Measurements from ENCODE around the gene SIX5. TPM values are rescaled to one million over a fixed set of nuclear protein-coding genes. Genes with fewer than 3 reads are reported as not detected.

Gene SIX5
- total RNA-seq, 1 experiment from 2014 or later: 26.0 TPM

DNA sequence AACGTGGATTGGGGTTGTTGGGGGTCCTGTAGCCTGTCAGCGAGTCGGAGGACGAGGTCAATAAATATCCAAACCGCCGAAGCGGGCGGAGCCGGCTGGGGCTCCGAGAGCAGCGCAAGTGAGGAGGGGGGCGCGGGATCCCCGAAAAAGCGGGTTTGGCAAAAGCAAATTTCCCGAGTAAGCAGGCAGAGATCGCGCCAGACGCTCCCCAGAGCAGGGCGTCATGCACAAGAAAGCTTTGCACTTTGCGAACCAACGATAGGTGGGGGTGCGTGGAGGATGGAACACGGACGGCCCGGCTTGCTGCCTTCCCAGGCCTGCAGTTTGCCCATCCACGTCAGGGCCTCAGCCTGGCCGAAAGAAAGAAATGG, 754 bp upstream of the SIX5 start (continued):
- TF ChIP-seq ZBTB21 (CRISPR knock-in tag; IDR thresholded peaks at IDR 0.05; ENCODE audit: borderline replicate concordance) (0 out of 2 replicates have a peak, but pooled peaks have one; percentile 35), GRHL2 (CRISPR knock-in tag; IDR thresholded peaks at IDR 0.05; ENCODE audit: insufficient replicate concordance, severe bottlenecking) (no peak), NFATC4 (CRISPR knock-in tag; IDR thresholded peaks at IDR 0.05) (peak; percentile 30), FOXP1 (CRISPR knock-in tag; IDR thresholded peaks at IDR 0.05; ENCODE audit: borderline replicate concordance) (peak; percentile 3; the same call in 1 of the 2 replicates), ZNF121 (CRISPR knock-in tag; IDR thresholded peaks at IDR 0.05) (no peak), FOXK1 (CRISPR knock-in tag; IDR thresholded peaks at IDR 0.05) (no peak), IRF2 (CRISPR knock-in tag; IDR thresholded peaks at IDR 0.05; ENCODE audit: borderline replicate concordance, low read depth) (0 out of 2 replicates have a peak, but pooled peaks have one; percentile 32), FOXJ3 (CRISPR knock-in tag; IDR thresholded peaks at IDR 0.05; ENCODE audit: borderline replicate concordance) (no peak)
- TF ChIP-seq, protein P1, sequence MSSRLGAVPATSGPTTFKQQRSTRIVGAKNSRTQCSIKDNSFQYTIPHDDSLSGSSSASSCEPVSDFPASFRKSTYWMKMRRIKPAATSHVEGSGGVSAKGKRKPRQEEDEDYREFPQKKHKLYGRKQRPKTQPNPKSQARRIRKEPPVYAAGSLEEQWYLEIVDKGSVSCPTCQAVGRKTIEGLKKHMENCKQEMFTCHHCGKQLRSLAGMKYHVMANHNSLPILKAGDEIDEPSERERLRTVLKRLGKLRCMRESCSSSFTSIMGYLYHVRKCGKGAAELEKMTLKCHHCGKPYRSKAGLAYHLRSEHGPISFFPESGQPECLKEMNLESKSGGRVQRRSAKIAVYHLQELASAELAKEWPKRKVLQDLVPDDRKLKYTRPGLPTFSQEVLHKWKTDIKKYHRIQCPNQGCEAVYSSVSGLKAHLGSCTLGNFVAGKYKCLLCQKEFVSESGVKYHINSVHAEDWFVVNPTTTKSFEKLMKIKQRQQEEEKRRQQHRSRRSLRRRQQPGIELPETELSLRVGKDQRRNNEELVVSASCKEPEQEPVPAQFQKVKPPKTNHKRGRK (CRISPR knock-in tag; IDR thresholded peaks at IDR 0.05; ENCODE audit: borderline replicate concordance): 0 out of 2 replicates have a peak, but pooled peaks have one; percentile 68
- TF ChIP-seq, protein P2, sequence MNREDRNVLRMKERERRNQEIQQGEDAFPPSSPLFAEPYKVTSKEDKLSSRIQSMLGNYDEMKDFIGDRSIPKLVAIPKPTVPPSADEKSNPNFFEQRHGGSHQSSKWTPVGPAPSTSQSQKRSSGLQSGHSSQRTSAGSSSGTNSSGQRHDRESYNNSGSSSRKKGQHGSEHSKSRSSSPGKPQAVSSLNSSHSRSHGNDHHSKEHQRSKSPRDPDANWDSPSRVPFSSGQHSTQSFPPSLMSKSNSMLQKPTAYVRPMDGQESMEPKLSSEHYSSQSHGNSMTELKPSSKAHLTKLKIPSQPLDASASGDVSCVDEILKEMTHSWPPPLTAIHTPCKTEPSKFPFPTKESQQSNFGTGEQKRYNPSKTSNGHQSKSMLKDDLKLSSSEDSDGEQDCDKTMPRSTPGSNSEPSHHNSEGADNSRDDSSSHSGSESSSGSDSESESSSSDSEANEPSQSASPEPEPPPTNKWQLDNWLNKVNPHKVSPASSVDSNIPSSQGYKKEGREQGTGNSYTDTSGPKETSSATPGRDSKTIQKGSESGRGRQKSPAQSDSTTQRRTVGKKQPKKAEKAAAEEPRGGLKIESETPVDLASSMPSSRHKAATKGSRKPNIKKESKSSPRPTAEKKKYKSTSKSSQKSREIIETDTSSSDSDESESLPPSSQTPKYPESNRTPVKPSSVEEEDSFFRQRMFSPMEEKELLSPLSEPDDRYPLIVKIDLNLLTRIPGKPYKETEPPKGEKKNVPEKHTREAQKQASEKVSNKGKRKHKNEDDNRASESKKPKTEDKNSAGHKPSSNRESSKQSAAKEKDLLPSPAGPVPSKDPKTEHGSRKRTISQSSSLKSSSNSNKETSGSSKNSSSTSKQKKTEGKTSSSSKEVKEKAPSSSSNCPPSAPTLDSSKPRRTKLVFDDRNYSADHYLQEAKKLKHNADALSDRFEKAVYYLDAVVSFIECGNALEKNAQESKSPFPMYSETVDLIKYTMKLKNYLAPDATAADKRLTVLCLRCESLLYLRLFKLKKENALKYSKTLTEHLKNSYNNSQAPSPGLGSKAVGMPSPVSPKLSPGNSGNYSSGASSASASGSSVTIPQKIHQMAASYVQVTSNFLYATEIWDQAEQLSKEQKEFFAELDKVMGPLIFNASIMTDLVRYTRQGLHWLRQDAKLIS (CRISPR knock-in tag; IDR thresholded peaks at IDR 0.05; ENCODE audit: borderline replicate concordance): no peak

DNA sequence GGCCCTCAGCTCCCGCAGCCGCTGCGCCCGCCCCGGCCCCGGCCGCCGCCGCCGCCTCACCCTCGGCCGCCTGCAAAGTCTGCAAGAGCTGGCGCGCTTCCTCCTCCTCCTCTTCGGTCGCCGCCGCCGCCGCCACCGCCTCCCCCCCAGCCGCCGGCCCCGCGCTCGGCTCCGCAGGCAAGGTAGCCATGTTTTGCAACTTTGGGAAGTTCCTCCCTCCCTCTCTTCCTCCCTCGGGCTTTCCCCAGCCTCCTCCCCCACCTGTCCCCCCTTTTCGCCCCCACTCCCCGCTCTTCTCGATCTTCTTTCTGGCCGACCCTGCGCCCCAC, 433 bp downstream of the SIX5 start:
- ATAC-seq (no peak), DNase-seq (ENCODE audit: low spot score) (peak; percentile 61)
- Mint-ChIP-seq H3K27me3 (ENCODE audit: low read depth) (peaks cover 2% of the 10 kb centered on the region; the same call in 1 of the 2 replicates), H3K4me3 (peak overlapping the region; percentile 97), H3K4me1 (peaks cover 26% of the 10 kb centered on the region), H3K36me3 (no peaks in the 10 kb centered on the region), H3K9me3 (no peaks in the 10 kb centered on the region), H3K27ac (peak overlapping the region; percentile 100)
- ChIA-PET POLR2A (interaction anchor here (0.6 to 4.8 kb wide), 23 partner anchors 11 to 185 kb away, joined by 3 to 115 read pairs (median 7); partner anchors contain the start of genes DMPK, DMWD, FBXO46 and QPCTL), CTCF (interaction anchor here (0.6 to 5.6 kb wide), 21 partner anchors 9 to 998 kb away, joined by 3 to 175 read pairs (median 8); partner anchors contain the start of genes DMPK, FBXO46, FOXA3 and QPCTL)
- TF ChIP-seq NR2C2 (CRISPR knock-in tag; IDR thresholded peaks at IDR 0.05): no peak
- no peak for TF ChIP-seq MXD4 (CRISPR knock-in tag; IDR thresholded peaks at IDR 0.05; ENCODE audit: borderline replicate concordance)

DNA sequence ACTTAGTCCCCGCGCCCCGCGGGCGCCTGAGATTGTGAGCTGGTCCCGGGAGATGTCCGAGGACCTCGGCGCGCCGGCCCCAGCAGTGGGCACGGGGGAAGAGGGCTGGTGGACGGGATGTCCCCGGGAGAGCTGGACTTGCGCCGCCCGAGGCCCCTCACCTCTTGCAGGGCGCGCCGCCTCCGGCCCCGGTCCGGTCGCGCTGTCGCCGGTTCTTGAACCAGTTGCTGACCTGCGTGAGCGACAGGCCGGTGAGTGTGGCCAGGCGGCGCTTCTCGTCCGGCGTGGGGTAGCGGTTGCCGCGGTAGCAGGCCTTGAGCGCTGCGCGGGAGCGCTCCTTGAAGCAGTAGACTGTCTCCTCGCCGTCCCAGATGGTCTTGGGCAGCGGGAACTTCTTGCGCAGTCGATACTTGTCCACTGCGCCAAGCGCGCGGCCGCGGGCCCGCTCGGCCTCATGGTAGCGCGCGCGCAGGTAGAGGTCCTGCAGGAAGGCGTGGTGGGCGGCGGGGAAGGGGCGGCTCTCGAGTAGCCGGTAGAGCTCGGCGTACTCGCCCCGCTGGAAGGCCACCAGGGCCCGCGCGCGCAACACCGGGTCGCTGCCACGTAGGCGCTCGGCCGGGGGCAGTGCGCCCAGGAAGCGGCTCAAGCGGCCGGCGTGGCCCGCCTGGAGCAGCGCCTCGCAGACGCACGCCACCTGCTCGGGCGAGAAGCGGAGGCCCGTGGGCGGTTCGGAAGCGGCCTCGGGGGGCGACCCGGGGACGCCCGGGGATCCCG, 984 bp downstream of the SIX5 start:
- Mint-ChIP-seq H3K4me1 (peaks cover 26% of the 10 kb centered on the region), H3K27ac (no peak overlapping the region), H3K36me3 (no peaks in the 10 kb centered on the region), H3K4me3 (peak overlapping the region; percentile 79), H3K27me3 (ENCODE audit: low read depth) (no peaks in the 10 kb centered on the region; the same call in 1 of the 2 replicates), H3K9me3 (no peaks in the 10 kb centered on the region)
- no peak for ATAC-seq
- ChIA-PET CTCF (interaction anchor here (0.5 to 5.6 kb wide), 20 partner anchors 8 to 309 kb away, joined by 3 to 175 read pairs (median 10); partner anchors contain the start of genes DMPK, FBXO46, FOXA3 and QPCTL), POLR2A (interaction anchor here (0.6 to 4.8 kb wide), 22 partner anchors 11 to 370 kb away, joined by 3 to 115 read pairs (median 5); partner anchors contain the start of genes DMPK, DMWD, EML2 and FBXO46)
- DNase-seq (ENCODE audit: low spot score): peak; percentile 69
- TF ChIP-seq, protein P3, sequence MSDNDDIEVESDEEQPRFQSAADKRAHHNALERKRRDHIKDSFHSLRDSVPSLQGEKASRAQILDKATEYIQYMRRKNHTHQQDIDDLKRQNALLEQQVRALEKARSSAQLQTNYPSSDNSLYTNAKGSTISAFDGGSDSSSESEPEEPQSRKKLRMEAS (CRISPR knock-in tag; IDR thresholded peaks at IDR 0.05): peak; percentile 56
- TF ChIP-seq ZNF317 (CRISPR knock-in tag; IDR thresholded peaks at IDR 0.05; ENCODE audit: borderline replicate concordance, low read depth) (0 out of 2 replicates have a peak, but pooled peaks have one; percentile 20), RELA (CRISPR knock-in tag; IDR thresholded peaks at IDR 0.05; ENCODE audit: borderline replicate concordance) (peak; percentile 83; the same call in 1 of the 2 replicates), SOX15 (CRISPR knock-in tag; IDR thresholded peaks at IDR 0.05) (no peak), FOXP1 (CRISPR knock-in tag; IDR thresholded peaks at IDR 0.05; ENCODE audit: borderline replicate concordance) (no peak; the same call in 1 of the 2 replicates), CREB1 (CRISPR knock-in tag; IDR thresholded peaks at IDR 0.05) (0 out of 2 replicates have a peak, but pooled peaks have one; percentile 28), GABPB1 (CRISPR knock-in tag; IDR thresholded peaks at IDR 0.05) (no peak; the same call in 1 of the 2 replicates), FOXK1 (CRISPR knock-in tag; IDR thresholded peaks at IDR 0.05) (no peak), SMAD3 (CRISPR knock-in tag; IDR thresholded peaks at IDR 0.05; ENCODE audit: borderline replicate concordance) (no peak), TEAD4 (CRISPR knock-in tag; IDR thresholded peaks at IDR 0.05) (0 out of 2 replicates have a peak, but pooled peaks have one; percentile 43), EMX1 (CRISPR knock-in tag; IDR thresholded peaks at IDR 0.05) (no peak)
- TF ChIP-seq, protein P4, sequence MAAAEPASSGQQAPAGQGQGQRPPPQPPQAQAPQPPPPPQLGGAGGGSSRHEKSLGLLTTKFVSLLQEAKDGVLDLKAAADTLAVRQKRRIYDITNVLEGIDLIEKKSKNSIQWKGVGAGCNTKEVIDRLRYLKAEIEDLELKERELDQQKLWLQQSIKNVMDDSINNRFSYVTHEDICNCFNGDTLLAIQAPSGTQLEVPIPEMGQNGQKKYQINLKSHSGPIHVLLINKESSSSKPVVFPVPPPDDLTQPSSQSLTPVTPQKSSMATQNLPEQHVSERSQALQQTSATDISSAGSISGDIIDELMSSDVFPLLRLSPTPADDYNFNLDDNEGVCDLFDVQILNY (CRISPR knock-in tag; IDR thresholded peaks at IDR 0.05): peak; percentile 69; the same call in 1 of the 2 replicates
- TF ChIP-seq, protein P5, sequence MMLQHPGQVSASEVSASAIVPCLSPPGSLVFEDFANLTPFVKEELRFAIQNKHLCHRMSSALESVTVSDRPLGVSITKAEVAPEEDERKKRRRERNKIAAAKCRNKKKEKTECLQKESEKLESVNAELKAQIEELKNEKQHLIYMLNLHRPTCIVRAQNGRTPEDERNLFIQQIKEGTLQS (CRISPR knock-in tag; conservative IDR thresholded peaks at IDR 0.05): no peak
- TF ChIP-seq, protein P6, sequence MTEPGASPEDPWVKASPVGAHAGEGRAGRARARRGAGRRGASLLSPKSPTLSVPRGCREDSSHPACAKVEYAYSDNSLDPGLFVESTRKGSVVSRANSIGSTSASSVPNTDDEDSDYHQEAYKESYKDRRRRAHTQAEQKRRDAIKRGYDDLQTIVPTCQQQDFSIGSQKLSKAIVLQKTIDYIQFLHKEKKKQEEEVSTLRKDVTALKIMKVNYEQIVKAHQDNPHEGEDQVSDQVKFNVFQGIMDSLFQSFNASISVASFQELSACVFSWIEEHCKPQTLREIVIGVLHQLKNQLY (CRISPR knock-in tag; IDR thresholded peaks at IDR 0.05): 0 out of 2 replicates have a peak, but pooled peaks have one; percentile 55

Measured in WTC11 (cell line).